IMR-90 (cell line): ENCODE results near the gene KDM4E.

Source experiments
- BHLHE40 ChIP-seq: fragments of 150-350 bp; IDR thresholded peaks from 2 replicates; pipeline ENCODE4 v1.6.1; 2016; ENCODE audit warnings: mild to moderate bottlenecking, low read depth, low read length
- CEBPB ChIP-seq: IDR thresholded peaks from 2 replicates; pipeline ENCODE4 v1.6.1; 2012; ENCODE audit warnings: low read depth, low read length, improper control_type of control experiment
- CHD1 ChIP-seq: IDR thresholded peaks from 2 replicates; pipeline ENCODE4 v1.6.1; 2012; ENCODE audit warnings: low read depth, low read length, improper control_type of control experiment
- CTCF ChIP-seq: conservative IDR thresholded peaks from 2 replicates; pipeline ENCODE4 v1.5.1; 2012; ENCODE audit warnings: mild to moderate bottlenecking, low read depth, low read length, improper control_type of control experiment
- FOS ChIP-seq: fragments of 150-350 bp; IDR thresholded peaks from 2 replicates; pipeline ENCODE4 v1.6.1; 2016; ENCODE audit warnings: low read depth, low read length
- POLR2A ChIP-seq: IDR thresholded peaks from 2 replicates; pipeline ENCODE4 v1.6.1; 2012; ENCODE audit warnings: mild to moderate bottlenecking, low read depth, low read length
- RAD21 ChIP-seq: IDR thresholded peaks from 2 replicates; pipeline ENCODE4 v1.6.1; 2012; ENCODE audit warnings: low read length, improper control_type of control experiment
- SMC3 ChIP-seq: fragments of 150-350 bp; IDR thresholded peaks from 2 replicates; pipeline ENCODE4 v1.6.1; 2016; ENCODE audit warnings: low read depth, mild to moderate bottlenecking, antibody characterized with exemption, low read length, moderate library complexity

- TF ChIP-seq CTCF: no peak
- TF ChIP-seq RAD21: no peak
- no peak for TF ChIP-seq CEBPB
- TF ChIP-seq CHD1: no peak
- no peak for TF ChIP-seq POLR2A
- TF ChIP-seq BHLHE40: no peak
- no peak for TF ChIP-seq FOS
- TF ChIP-seq SMC3: no peak
Measured at GRCh38 chr11:94987378-94987777, 37.7 kb upstream of the KDM4E start.
